ENCODE measurements around the gene LUC7L3.

The LUC7L3 gene

DNA sequence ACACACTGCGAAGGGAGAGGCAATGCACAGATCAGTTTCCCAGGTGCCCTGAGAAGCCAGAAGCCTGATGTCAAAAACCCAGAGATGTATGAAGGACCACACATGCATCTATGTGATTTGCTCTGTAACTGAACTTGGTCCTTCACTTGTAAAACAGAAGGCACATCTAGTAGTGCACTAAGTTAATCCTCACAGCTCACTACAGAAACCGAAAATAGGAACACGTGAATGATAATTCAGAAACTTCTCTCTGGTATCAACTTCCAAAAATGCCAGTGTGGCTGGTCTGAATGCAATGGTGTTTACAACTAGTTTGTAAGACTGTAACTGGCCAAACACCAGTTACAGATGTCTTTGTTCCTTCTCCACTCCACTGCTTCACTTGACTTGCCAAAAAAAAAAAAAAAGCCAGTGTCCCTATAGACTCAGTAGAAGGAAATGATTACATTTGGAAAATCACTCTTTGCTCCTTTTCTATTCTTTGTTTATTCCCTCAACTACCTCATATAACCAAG, 23.0 kb upstream of the LUC7L3 start:
- DNase-seq (ENCODE audit: extremely low spot score) = no peak
- POLR2A ChIA-PET = interaction anchor here (0.6 kb wide), 1 partner anchor 27 kb away, joined by 3 read pairs; no protein-coding TSS in a partner anchor
- TF ChIP-seq CTCF (IDR thresholded peaks at IDR 0.05; ENCODE audit: control extremely low read depth, extremely low read depth, low read depth, missing control alignments) = no peak
- CTCF ChIA-PET = interaction anchor here (0.9 to 2.5 kb wide), 9 partner anchors 7 to 152 kb away, joined by 3 to 13 read pairs (median 4); partner anchors contain the start of gene ANKRD40

DNA sequence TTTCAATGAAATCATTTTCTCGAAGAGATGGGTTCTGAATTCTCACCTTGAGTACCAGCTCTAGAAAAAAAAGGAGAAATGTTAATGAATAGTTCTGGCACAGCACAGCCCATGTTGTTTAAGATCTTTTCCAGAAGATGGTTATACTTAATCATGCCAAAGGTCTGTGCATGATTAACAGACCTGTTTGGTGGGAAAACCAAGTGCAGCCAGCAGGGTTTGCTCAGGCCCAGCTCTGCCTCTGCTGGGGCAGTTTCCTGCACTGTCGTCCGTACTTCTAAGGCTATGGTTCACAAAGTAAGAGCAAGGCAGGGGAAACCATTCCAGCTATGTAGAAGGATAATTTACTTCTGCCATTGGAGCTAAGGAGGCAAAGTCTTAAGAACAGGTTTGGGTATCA, 22.3 kb upstream of the LUC7L3 start:
- POLR2A ChIA-PET = no interaction called here
- no peak for TF ChIP-seq CTCF (IDR thresholded peaks at IDR 0.05; ENCODE audit: control extremely low read depth, extremely low read depth, low read depth, missing control alignments)
- CTCF ChIA-PET = interaction anchor here (0.9 to 1.9 kb wide), 8 partner anchors 8 to 215 kb away, joined by 3 to 5 read pairs (median 4); partner anchors contain the start of gene ANKRD40
- DNase-seq (ENCODE audit: extremely low spot score) = no peak

GRCh38 chr17:50697663-50698272, 21.6 kb upstream of the LUC7L3 start:
- no peak for DNase-seq (ENCODE audit: extremely low spot score)
- ChIA-PET POLR2A (no interaction called here), CTCF (interaction anchor here (0.9 to 1.9 kb wide), 5 partner anchors 8 to 216 kb away, joined by 3 to 5 read pairs (median 5); partner anchors contain the start of gene ANKRD40)
- TF ChIP-seq CTCF (IDR thresholded peaks at IDR 0.05; ENCODE audit: control extremely low read depth, extremely low read depth, low read depth, missing control alignments) = no peak

DNA sequence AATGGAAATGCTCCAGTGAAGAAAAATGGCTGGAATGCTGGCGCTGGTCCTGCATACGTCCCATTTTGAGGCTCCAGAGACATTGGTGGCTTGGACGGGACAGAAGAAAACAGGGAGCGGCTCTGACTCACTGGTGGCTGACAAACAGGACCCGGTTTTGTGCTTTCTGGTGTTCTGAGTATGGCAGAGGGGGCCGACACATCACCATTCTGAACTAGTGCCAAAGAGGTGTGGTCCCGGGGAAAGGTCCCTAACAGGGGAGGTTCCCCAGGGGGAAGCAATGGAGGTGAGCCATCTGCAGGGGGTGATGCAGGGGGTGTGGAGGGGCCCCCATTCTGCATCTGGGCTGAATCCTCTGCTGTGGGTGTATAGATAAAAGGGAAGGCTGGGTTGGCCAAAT, 20.0 kb upstream of the LUC7L3 start:
- ChIA-PET CTCF (no interaction called here), POLR2A (interaction anchor here (0.7 kb wide), 1 partner anchor 10 kb away, joined by 6 read pairs; no protein-coding TSS in a partner anchor)
- TF ChIP-seq CTCF (IDR thresholded peaks at IDR 0.05; ENCODE audit: control extremely low read depth, extremely low read depth, low read depth, missing control alignments) = no peak
- no peak for DNase-seq (ENCODE audit: extremely low spot score)

DNA sequence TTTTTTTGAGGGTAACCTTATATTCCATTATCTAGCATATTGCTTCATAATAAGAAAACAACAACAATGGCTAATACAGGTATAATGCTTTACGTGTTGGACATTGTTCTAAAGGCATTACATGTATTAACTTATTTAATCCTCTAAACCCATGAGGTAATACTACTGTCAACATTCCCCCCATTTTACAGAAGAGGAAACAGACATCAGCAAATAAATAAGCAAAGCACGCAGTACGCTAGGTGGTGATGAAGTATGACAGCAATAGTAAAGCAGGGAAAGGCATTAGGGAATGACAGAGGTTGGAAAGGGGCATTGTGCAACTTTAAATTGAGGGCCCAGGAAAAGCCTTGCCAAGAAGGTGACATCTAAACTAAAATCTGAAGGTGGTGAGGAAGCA, 16.2 kb upstream of the LUC7L3 start:
- ChIA-PET POLR2A (no interaction called here), CTCF (interaction anchor here (0.7 to 2.2 kb wide), 3 partner anchors 7 to 15 kb away, joined by 3 to 7 read pairs (median 4); no protein-coding TSS in a partner anchor)
- no peak for TF ChIP-seq CTCF (IDR thresholded peaks at IDR 0.05; ENCODE audit: control extremely low read depth, extremely low read depth, low read depth, missing control alignments)
- DNase-seq (ENCODE audit: extremely low spot score) = no peak

DNA sequence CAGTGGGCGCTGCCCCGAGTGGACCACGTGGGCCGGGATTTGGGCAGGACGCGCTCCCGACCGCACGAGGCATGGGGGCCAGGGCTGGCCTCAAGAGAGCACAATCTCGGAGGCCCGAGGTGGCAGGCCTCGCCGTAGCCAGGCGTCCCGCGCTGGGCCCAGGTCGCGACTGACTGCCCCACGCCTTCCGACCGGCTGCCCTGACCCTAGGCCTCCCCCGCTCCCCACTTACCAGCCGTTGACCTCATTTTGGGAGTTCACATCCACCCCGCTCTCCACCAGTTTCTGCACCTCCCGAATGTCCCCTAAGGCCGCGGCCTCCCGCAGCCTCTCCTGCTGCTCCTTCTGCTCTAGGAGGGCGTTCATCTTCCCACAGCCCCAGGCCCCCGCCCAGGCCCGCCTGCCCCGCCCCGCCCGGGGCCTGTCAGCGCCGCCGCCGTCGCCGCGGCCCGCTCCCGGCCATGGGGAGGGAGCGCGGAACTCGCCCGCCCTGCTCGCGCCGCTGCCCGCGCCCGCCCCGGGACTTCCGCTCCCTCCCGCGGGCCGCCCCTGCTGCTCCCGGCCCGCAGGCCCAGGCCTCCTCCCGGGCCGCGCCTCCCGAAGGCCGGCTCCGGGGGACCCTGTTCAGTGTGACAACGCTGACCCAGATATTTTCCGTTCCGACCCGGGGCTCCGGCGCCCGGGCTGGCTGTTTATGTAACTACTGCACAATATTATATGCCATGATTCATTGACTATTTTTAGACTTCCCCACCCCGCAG, 11.9 kb upstream of the LUC7L3 start, which contains the start of gene ANKRD40:
Gene ANKRD40 (minus strand): TSS at position 626 of the 761 bp plus-strand sequence. CDS start 260 bp downstream, at position 366.
- ChIA-PET POLR2A (no interaction called here), CTCF (interaction anchor here (1.5 to 1.9 kb wide), 2 partner anchors 10 to 12 kb away, joined by 4 to 8 read pairs; no protein-coding TSS in a partner anchor)
- TF ChIP-seq CTCF (IDR thresholded peaks at IDR 0.05; ENCODE audit: control extremely low read depth, extremely low read depth, low read depth, missing control alignments) = no peak
- peak; percentile 86 for DNase-seq (ENCODE audit: extremely low spot score)
